GM12891 (cell line): ENCODE data around the gene OGDHL.

Source experiments
- POLR2A ChIP-seq: IDR thresholded peaks from 2 replicates; pipeline ENCODE4 v1.6.1; 2011; ENCODE audit warnings: low read depth, low read length, control low read depth
- POLR2AphosphoS5 ChIP-seq: IDR thresholded peaks from 2 replicates; pipeline ENCODE4 v1.6.1; 2011; ENCODE audit warnings: low read depth, low read length, control low read depth
- SPI1 ChIP-seq: IDR thresholded peaks from 2 replicates; pipeline ENCODE4 v1.6.1; 2011; ENCODE audit warnings: low read depth, low read length, control low read depth
- TAF1 ChIP-seq: IDR thresholded peaks from 2 replicates; pipeline ENCODE4 v1.6.1; 2011; ENCODE audit warnings: low read depth, low read length, control low read depth

- no peak for TF ChIP-seq POLR2A
- no peak for TF ChIP-seq POLR2AphosphoS5
- no peak for TF ChIP-seq TAF1
- no peak for TF ChIP-seq SPI1
Measured at GRCh38 chr10:49742683-49743463, 19.2 kb downstream of the OGDHL start.
